HepG2 (cell line): ENCODE data around the gene MARK4. TPM values are rescaled to one million over a fixed set of nuclear protein-coding genes. Genes with fewer than 3 reads are reported as not detected.

ENCODE experiments used
- ATAC-seq: fragments of 200-7000 bp; cut with Tn5 transposase; 3 replicates; pipeline ENCODE4 v1.9.1; 2020; ENCODE audit warnings: mild to moderate bottlenecking, moderate library complexity
- BruUV-seq: library from RNA; stranded (reverse); fragments of 400-500 nt; replicated peaks from 2 replicates; lab custom pipeline; 2021; lab: Mats Ljungman, UMichigan
- CTCF ChIA-PET: fragments of 300-600 bp; formaldehyde crosslinking; extraction: SDS; loops from one replicate; lab custom pipeline; 2021; ENCODE audit warnings: low total read pairs, inconsistent platforms, low intra/inter-chr PET ratio; lab: Yijun Ruan, JAX
- POLR2A ChIA-PET: fragments of 350-600 bp; sonication (Branson Sonifier 250); formaldehyde crosslinking; loops from one replicate; lab custom pipeline; 2020; ENCODE audit warnings: antibody characterized with exemption, inconsistent platforms; lab: Yijun Ruan, JAX
- DNase-seq: peaks from one replicate; pipeline ENCODE4 v3.0.0-alpha.2; 2015; ENCODE audit warnings: low spot score
- FAIRE-seq: peaks from 3 replicates; lab custom pipeline; 2011; peaks lifted over from hg19 to GRCh38; lab: Jason Lieb, UNC
- H2AFZ ChIP-seq: one replicate; pipeline ENCODE4 v1.6.1; 2011; ENCODE audit warnings: low read length, inconsistent platforms
- H3K27ac ChIP-seq: fragments of 300-600 bp; 3 replicates; pipeline ENCODE4 v1.8.0; 2011; ENCODE audit warnings: mixed run types, mild to moderate bottlenecking, mixed read lengths, low read length, inconsistent platforms; ENCODE audit not compliant: insufficient read depth; ENCODE audit errors: extremely low read length
- H3K27me3 ChIP-seq, 2 experiments: fragments of 200-600 bp in 1 of 2; 2 replicates in 1 of 2; 3 replicates in 1 of 2; pipeline versions ENCODE4 v1.6.0 to v1.8.0; 2011; ENCODE audit warnings: low read length in 2 of 2, mild to moderate bottlenecking in 2 of 2, moderate library complexity in 2 of 2, inconsistent platforms in 1 of 2; ENCODE audit not compliant: insufficient read depth in 2 of 2, control insufficient read depth in 1 of 2
- H3K36me3 ChIP-seq, 2 experiments: fragments of 200-600 bp in 1 of 2; replicated peaks in 1 of 2; 2 replicates in 1 of 2; 3 replicates in 1 of 2; pipeline versions ENCODE4 v1.5.1 to v1.8.0; 2011; ENCODE audit warnings: low read length in 2 of 2, inconsistent platforms in 1 of 2; ENCODE audit not compliant: insufficient read depth in 2 of 2, control insufficient read depth in 1 of 2
- H3K4me1 ChIP-seq: 2 replicates; pipeline ENCODE4 v1.5.1; 2012; ENCODE audit warnings: low read length, inconsistent platforms; ENCODE audit not compliant: insufficient read depth
- H3K4me2 ChIP-seq: 2 replicates; pipeline ENCODE4 v1.6.0; 2011; ENCODE audit warnings: low read depth, low read length, inconsistent platforms
- H3K4me3 ChIP-seq, 3 experiments: fragments of 200-600 bp in 1 of 3; sonication (generic), shearing (Covaris generic) in 1 of 3; replicated peaks in 1 of 3; 2 replicates each; pipeline ENCODE4 v1.5.1; 2011 to 2016; ENCODE audit warnings: low read length in 3 of 3, inconsistent platforms in 2 of 3, low read depth in 2 of 3, mild to moderate bottlenecking in 2 of 3, control low read depth in 1 of 3, mixed read lengths in 1 of 3; ENCODE audit not compliant: insufficient read depth in 1 of 3
- H3K79me2 ChIP-seq: one replicate; pipeline ENCODE4 v1.6.1; 2011; ENCODE audit warnings: low read length, inconsistent platforms; ENCODE audit not compliant: insufficient read depth
- H3K9ac ChIP-seq: 2 replicates; pipeline ENCODE4 v1.6.0; 2011; ENCODE audit warnings: mild to moderate bottlenecking, low read depth, low read length, inconsistent platforms; ENCODE audit not compliant: insufficient read depth
- H3K9me3 ChIP-seq: 2 replicates; pipeline ENCODE4 v1.5.1; 2012; ENCODE audit warnings: mild to moderate bottlenecking, low read length
- H4K20me1 ChIP-seq: 2 replicates; pipeline ENCODE4 v1.6.0; 2011; ENCODE audit warnings: inconsistent platforms, mild to moderate bottlenecking, low read length, moderate library complexity; ENCODE audit not compliant: insufficient read depth
- CHCHD3 ChIP-seq: sonication (generic); formaldehyde crosslinking; IDR thresholded peaks from 2 replicates; pipeline ENCODE4 v1.8.0; 2022; ENCODE audit warnings: mild to moderate bottlenecking, missing genetic modification reagents, moderate library complexity
- CREB1 ChIP-seq, 2 experiments: fragments of 450-650 bp in 1 of 2; IDR thresholded peaks; 2 replicates each; pipeline ENCODE4 v1.6.1; 2016 to 2017; ENCODE audit warnings: control low read depth in 1 of 2, mild to moderate bottlenecking in 1 of 2, missing compliant biosample characterization in 1 of 2, missing genetic modification characterization in 1 of 2
- FOXP1 ChIP-seq, 2 experiments: fragments of 450-650 bp in 1 of 2; IDR thresholded peaks; 2 replicates each; pipeline ENCODE4 v1.6.1; 2017 to 2018; ENCODE audit warnings: antibody characterized with exemption in 1 of 2
- NBN ChIP-seq: fragments of 450-650 bp; conservative IDR thresholded peaks from 2 replicates; pipeline ENCODE4 v1.6.1; 2017
- PHB2 ChIP-seq: fragments of 450-650 bp; IDR thresholded peaks from 2 replicates; pipeline ENCODE4 v1.6.1; 2018; ENCODE audit not compliant: partially characterized antibody
- POLR2G ChIP-seq: fragments of 200-400 bp; formaldehyde crosslinking; IDR thresholded peaks from 2 replicates; pipeline ENCODE4 v1.6.1; 2018; ENCODE audit warnings: mild to moderate bottlenecking, low read depth, low read length, moderate library complexity
- ZNF33B ChIP-seq: sonication (generic); formaldehyde crosslinking; IDR thresholded peaks from 2 replicates; pipeline ENCODE4 v1.5.1; 2020; ENCODE audit warnings: mild to moderate bottlenecking, missing genetic modification reagents
- ZNF7 ChIP-seq: IDR thresholded peaks from 2 replicates; pipeline ENCODE4 v1.6.1; 2016; ENCODE audit warnings: missing biosample characterization, missing genetic modification reagents
- ZNF780A ChIP-seq: sonication (generic); formaldehyde crosslinking; IDR thresholded peaks from 2 replicates; pipeline ENCODE4 v1.8.0; 2022; ENCODE audit warnings: mild to moderate bottlenecking, missing genetic modification reagents, moderate library complexity
- ZNF83 ChIP-seq: sonication (generic); formaldehyde crosslinking; IDR thresholded peaks from 2 replicates; pipeline ENCODE4 v1.4.0; 2020; ENCODE audit warnings: missing genetic modification reagents, mild to moderate bottlenecking, borderline replicate concordance
- WGBS: methylation state at CpG from one replicate; pipeline ENCODE4 v1.1.6; 2017; ENCODE audit warnings: low lambda C conversion rate; 5-methylcytosine and 5-hydroxymethylcytosine counted together
- in situ Hi-C: cut with HindIII; loops from 2 replicates; pipeline ENCODE4 v1.10.0; 2017; ENCODE audit warnings: low pct_unique_long_range_greater_than_20kb; ENCODE audit not compliant: extremely low pct_ligation_motif_present
- intact Hi-C: fragments of 100-400 bp; cut with micrococcal nuclease; formaldehyde crosslinking; loops from one replicate; pipeline ENCODE4 v1.10.0; 2022; ENCODE audit not compliant: unreplicated experiment
- polyA plus RNA-seq, 8 experiments: library from polyadenylated mRNA; depleted of rRNA in 3 of 8; stranded (reverse) in 7 of 8; unstranded in 1 of 8; fragments of >200 nt; fragmentation: Illumina TruSeq in 4 of 8; extraction: Trizol in 4 of 8; gene quantifications; 2 replicates each; pipeline versions ENCODE4 v1.2.1 to v1.2.3, GENCODE V29; 2011 to 2016; ENCODE audit warnings: low read depth in 4 of 8, missing spikeins in 1 of 8, mixed read lengths in 1 of 8; ENCODE audit not compliant: insufficient read depth in 1 of 8
- total RNA-seq, 5 experiments: library from RNA; depleted of rRNA; stranded (reverse); fragments of >200 nt; fragmentation: Illumina TruSeq; extraction: Trizol; gene quantifications; 2 replicates each; pipeline ENCODE4 v1.2.3, GENCODE V29; 2016; ENCODE audit warnings: low read depth in 1 of 5
- TF ChIP-seq, protein P1 (sequence below): IDR thresholded peaks from 2 replicates; pipeline ENCODE4 v1.6.1; 2016; ENCODE audit warnings: control low read depth

Gene MARK4
- total and polyA plus RNA-seq, 2 of the 13 experiments (the other 11 are each of a cell fraction or from before 2014, with no cell fraction given) = 7.0 to 12.2 TPM

DNA sequence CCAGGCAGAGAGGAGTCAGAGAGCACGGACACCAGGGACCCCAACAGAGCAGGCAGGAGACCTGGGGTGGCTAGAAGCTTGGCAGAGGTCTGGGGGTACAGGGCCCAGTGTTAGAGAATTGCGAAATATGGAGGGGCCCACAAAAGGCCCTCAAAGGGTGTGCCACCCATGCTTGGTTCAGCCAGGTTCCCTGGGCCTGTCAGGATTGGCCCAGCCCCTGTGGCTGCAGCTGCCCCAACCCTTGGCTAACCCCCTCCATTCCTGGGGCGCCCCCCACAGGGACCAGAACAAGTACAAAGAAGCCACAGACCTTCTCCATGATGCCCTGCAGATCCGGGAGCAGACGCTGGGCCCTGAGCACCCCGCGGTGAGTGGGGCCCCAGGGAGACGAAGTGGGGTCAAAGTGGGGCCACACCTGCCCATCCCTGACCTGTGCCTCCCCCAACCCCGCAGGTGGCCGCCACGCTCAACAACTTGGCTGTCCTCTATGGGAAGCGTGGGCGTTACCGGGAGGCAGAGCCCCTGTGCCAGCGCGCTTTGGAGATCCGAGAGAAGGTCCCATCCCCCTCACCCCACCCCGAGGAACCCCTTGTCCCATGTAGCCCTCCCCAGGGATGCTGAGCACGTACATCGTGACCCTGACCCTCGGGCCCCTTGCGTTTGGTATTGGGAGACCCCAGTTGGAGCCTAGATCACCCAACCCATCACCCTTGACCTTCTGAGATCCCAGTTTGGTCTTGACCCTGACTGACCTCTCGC lies 97.5 kb downstream of the MARK4 start (continued):
- no peak for TF ChIP-seq PHB2
- TF ChIP-seq, protein P1, sequence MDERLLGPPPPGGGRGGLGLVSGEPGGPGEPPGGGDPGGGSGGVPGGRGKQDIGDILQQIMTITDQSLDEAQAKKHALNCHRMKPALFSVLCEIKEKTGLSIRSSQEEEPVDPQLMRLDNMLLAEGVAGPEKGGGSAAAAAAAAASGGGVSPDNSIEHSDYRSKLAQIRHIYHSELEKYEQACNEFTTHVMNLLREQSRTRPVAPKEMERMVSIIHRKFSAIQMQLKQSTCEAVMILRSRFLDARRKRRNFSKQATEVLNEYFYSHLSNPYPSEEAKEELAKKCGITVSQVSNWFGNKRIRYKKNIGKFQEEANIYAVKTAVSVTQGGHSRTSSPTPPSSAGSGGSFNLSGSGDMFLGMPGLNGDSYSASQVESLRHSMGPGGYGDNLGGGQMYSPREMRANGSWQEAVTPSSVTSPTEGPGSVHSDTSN = no peak
- no peak for TF ChIP-seq ZNF7 (CRISPR knock-in tag)
- TF ChIP-seq NBN = no peak
- TF ChIP-seq FOXP1 (IDR thresholded peaks at IDR 0.05) = no peak
- TF ChIP-seq FOXP1 (CRISPR knock-in tag; IDR thresholded peaks at IDR 0.05) = no peak
- TF ChIP-seq ZNF83 = no peak
- TF ChIP-seq ZNF780A = no peak
- TF ChIP-seq ZNF33B = no peak
- TF ChIP-seq POLR2G = peak; percentile 49

DNA sequence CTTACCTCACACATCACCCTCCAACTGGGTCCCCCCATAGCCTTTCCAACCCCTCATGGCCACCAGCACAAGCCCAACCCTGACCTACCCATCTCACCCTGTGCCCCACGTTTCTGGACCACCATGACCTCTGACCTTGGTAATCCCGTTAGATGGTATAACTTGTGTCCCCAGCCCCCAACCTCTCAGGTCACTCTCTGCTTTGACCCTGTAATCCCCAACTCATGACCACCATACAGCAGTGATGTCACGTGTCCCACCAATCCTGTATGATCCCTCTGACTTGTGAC lies 98.0 kb downstream of the MARK4 start:
- 76% methylated on average over 3 of the region's 3 CpGs for WGBS
- BruUV-seq = no TSS peak
- no peaks in the 10 kb centered on the region for H3K79me2 ChIP-seq
- H3K27ac ChIP-seq = no peak overlapping the region
- ATAC-seq (no peak), FAIRE-seq (no peak), DNase-seq (no peak)
- intact Hi-C loops = no loop called here
- H3K27me3 ChIP-seq = peaks cover 3 to 30% of the 10 kb centered on the region in 2 experiments
- H3K36me3 ChIP-seq = peaks cover 13 to 33% of the 10 kb centered on the region in 2 experiments; a peak in 4 of 5 replicates
- ChIA-PET CTCF (no interaction called here), POLR2A (no interaction called here)
- peaks cover 7% of the 10 kb centered on the region; the same call in 1 of the 2 replicates for H3K4me1 ChIP-seq
- H3K9ac ChIP-seq = no peak overlapping the region
- no peaks in the 10 kb centered on the region for H4K20me1 ChIP-seq
- H3K4me3 ChIP-seq = no peak overlapping the region
- H3K9me3 ChIP-seq = no peaks in the 10 kb centered on the region
- no peak for TF ChIP-seq CHCHD3
- peak; percentile 41 for TF ChIP-seq CREB1 (IDR thresholded peaks at IDR 0.05)
- TF ChIP-seq CREB1 (CRISPR knock-in tag; IDR thresholded peaks at IDR 0.05) = no peak
- no peak overlapping the region for H2AFZ ChIP-seq
- in situ Hi-C loops = loop anchor here (10.0 kb wide), 1 partner anchor 144 kb away; no protein-coding TSS in a partner anchor
- H3K4me2 ChIP-seq = no peak overlapping the region
